Right lung (tissue), 10 donors: Measurements from ENCODE around the gene POU2AF2. TPM values are rescaled to one million over a fixed set of nuclear protein-coding genes. Genes with fewer than 3 reads are reported as not detected.
"Not testable (repeated sequence)": the region's sequence is repeated elsewhere in the genome, so short reads cannot be mapped to it uniquely, and the experiment has no call there.

ENCODE experiments used
- DNase-seq, 2 donors: peaks; one replicate each; pipeline ENCODE4 v3.0.0-alpha.2; 2013
- long read RNA-seq, 8 donors: transcript quantifications; one replicate each; lab custom pipeline, GENCODE V29; 2026
- polyA plus RNA-seq, 5 donors: library from polyadenylated mRNA; unstranded; fragments of 120-200 nt; gene quantifications; one replicate each; pipeline versions ENCODE4 v1.2.1 to v1.2.3, GENCODE V29; 2013; ENCODE audit warnings: inconsistent platforms in 1 of 5, low replicate concordance in 1 of 5; ENCODE audit not compliant: insufficient read length in 5 of 5, insufficient read depth in 1 of 5

POU2AF2 gene, protein sequence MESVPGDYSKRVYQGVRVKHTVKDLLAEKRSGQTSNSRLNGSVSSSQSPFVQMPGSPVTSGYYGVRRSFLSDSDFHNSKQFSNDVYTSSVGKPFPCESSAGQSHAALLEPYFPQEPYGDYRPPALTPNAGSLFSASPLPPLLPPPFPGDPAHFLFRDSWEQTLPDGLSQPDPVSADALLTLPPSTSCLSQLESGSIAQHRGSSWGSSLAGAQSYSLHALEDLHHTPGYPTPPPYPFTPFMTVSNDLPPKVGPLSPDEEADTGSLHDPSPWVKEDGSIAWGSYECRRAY
- under 1 TPM in 4 of 5 donors, not detected in 1; 0.09 to 0.26 (median 0.20) TPM for polyA plus RNA-seq
- long read RNA-seq, donor 1, result 0 reads
- long read RNA-seq, donor 2, result 0 reads
- long read RNA-seq, donor 3, result 0 reads
- long read RNA-seq, donor 4, result 0 reads
- long read RNA-seq, donor 5, result 0 reads
- long read RNA-seq, donor 6, result 0 reads
- long read RNA-seq, donor 7, result 0 reads
- long read RNA-seq, donor 8, result 0 reads

DNA sequence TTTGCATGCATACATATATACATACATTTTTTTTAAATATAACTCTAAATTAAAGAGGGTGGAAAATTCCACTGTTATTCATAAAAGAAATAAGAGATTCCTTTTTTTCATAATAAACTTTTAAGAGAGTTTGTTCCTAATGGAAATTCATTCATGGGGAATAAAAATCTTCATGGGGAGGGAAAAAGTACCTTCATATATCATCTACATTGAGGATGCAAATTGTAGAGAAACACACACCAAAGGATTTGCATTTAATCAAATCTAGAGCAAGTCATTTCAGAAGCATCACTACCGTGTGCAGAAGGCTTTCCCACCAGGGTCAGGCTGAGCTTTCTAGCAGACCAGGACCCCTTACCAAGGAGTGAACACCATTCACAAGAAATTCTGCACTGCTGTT is at the start of gene POU2AF2:
Gene POU2AF2, plus strand, starts transcription at position 301 of the 400 bp plus-strand sequence. CDS start 129 bp downstream, outside the sequence.
- DNase-seq, result no peak

DNA sequence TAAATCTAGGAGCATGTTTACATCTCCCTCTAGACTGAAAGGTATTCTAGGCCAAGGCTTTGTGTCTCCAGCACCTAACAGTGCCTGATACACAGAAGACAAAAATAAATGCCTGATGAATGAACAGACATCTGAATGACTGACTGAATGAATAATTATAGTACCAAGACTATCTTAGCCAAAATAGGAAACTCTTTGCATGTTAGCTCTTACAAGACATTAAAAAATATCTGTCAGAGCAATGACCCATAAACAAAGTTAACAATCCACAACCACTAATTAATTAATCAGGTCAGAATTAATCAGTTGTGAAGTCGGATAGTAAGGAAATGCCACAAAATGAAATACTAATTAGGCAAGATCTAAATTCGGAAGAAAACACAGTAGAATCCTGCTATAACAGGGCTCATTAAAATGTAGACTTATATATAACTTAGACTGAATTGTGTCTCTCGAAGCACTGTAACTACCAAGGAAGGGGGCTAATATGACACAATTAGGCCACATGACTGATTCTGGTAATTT is 45.5 kb upstream of the POU2AF2 start:
- DNase-seq, result no peak

DNA sequence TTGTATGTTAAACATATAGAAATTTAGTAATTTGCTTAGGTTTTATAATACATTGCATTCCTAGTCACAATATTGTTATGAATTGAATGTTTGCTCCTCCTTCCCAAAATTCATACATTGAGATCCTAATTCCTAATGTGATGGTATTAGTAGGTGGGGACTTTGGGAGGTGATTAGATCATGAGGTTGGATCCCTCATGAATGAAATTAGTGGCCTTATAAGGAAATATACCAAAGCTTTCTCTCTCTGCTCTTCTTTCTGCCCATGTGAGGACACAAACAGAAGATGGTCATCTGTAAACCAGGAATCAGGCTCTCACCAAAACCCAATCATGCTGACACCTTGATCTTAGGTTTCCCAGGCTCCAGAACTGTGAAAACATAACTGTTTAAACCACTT is 41.3 kb upstream of the POU2AF2 start:
- DNase-seq, result no peak

DNA sequence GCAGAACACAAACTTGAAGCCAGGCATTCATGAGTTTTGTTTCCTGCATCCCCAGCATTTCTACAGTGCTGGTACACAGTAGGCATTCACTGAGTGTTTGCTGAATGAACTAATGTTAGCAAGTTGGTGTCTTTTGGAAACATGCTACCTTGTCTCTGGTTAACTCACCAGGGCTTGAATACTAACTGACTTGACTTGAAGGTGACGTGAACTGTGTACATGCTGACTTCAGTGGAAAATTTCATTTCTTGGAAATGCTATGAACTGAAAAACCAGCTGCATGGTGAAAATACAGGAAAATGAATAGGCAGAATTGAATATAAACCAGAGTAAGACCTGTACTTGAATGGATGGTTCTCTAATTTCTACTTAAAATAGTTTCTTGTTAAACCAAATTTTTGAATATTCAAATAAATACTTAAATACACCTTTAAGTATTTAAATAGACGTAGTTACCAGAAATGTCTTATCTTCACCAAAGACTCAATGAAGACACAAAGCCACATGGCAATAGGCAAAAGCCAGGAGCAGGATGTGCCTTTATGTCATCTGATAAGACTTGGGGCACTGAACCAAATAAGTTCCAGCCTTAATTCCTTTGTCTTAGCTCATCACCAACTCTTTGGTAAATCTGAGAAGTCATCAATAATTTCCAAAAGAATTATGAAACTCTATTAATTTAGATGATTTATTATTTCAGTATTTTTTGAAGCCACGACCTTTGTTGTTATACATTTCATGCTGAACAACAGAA is 39.7 kb upstream of the POU2AF2 start:
- no peak for DNase-seq

DNA sequence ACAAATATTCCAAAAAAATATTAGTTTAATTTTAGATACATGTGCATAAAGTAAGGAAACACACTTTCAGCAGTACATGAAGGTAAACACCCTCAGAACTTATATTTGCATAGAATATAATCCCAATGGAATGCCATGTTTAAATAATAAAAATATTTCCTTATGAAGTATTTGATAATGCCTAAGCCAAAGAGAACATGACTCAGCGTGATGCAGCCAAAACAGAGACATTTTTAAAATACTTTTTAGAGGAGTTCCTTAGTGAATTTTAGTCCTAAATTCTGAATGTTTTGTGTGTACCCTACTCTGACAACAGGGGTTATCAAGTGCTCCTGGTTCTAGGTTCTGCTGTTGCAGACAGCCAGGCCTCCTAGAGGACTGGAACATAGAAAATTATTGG is 39.1 kb upstream of the POU2AF2 start:
- no peak for DNase-seq

DNA sequence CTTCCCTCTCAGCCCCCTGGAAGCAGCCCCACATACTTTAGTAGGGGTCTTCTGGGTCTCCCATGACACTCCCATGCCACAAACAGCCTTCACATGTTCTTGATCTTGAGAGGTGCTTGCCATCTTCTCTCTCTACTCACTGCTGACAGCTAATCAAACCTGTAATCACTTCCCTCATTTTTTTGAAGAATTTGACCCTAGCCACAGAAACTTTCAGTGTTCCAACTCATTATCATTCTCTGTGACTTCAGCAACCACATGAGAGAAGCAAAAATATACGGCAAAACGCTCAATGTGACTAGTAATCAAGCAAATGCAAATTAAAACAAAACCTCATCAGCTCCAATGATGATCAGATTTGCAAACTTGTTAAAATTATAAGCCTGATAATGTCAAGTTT is 38.3 kb upstream of the POU2AF2 start:
- DNase-seq, result no peak

DNA sequence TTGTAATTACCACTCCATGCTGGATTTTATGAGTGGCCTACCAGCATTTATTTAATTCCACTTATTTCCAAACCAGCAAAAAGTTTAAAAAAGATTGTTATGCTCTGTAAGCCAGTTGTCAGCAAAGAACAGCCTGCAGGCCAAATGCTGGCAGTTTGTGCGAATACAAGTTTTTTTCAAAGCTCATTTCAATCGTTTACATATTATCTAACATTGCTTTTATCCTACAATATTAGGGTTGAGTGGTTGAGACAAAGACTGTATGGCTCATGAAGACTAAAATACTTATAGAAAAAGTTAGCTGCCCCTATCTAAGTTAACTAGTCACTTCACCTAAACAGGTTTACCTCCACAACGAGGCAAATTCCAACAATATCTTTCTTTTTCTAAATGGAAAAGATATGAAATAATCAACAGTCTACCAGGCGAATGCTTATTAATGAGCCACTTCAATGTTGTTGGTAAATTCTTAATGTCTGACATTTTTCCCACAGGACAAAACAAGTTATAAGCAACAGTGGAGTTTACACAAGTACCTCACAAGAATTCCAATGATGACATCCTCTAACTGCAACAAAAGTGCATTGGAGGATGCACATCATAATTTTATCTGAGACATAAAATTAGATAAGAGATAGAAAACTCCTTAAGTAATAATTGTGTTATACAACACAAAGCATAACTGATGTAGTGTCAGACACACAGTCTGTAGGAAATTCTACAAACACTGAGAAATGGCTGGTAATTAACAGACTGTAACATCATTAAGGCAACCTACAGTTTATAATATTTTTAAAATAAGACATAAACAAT is 35.8 kb upstream of the POU2AF2 start:
- DNase-seq, result peak in 1 of 2 donors; percentile 63

DNA sequence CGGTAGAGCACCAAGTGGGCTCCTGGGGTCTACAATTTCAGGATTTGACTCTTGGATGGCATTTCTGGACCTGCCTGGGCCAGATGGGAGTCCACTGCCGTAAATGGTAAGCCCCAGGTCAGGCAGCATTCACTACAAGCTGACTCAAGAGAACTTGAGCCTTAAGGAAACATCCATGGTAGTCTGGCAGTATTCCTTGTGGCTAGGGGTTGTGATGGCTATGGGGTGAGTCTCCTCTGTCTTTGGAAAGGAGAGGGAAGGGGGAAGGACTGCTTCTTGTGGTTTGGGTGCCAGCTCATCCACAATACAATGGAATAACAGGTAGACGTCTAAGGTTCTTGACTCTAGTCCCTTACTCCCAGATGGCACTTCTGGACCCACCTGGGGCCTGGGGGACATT is 32.3 kb upstream of the POU2AF2 start:
- DNase-seq, result no peak

DNA sequence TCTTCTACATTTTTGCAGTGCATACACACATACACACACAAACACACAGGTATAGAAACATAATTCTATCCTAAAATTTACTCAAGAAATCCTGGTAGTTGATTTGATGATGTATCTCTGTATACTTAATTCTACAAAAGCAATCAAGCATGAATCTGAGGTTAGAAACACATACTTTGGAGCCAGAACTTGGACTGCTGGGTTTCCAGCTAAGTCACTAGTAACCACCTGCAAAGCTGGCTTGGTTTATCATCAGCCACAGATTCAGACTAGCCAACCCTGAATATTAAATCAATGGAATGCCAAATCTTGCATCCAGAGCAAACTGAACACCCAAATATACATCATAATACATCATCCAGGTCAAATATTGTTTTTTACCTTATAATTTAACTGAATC is 24.8 kb upstream of the POU2AF2 start:
- DNase-seq, result no peak

DNA sequence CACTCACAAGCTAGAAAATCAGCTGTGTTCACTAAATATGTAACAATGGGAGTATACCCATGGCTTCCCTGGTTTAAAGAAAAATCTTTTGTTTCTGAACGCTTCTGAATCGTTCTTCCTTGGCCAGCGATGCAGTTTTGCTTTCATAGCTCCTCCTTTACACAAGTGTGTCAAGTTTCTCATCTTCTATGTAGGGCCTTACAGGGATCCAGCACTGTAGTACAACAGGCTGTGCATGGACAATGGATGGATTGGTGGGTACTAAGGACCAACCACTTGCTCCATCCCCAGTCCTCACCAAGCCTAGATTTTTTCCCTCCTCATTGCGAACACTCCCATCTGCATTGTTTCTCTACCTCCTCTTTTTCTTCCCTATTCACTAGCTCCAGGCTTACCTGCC is 24.3 kb upstream of the POU2AF2 start:
- DNase-seq, result no peak

DNA sequence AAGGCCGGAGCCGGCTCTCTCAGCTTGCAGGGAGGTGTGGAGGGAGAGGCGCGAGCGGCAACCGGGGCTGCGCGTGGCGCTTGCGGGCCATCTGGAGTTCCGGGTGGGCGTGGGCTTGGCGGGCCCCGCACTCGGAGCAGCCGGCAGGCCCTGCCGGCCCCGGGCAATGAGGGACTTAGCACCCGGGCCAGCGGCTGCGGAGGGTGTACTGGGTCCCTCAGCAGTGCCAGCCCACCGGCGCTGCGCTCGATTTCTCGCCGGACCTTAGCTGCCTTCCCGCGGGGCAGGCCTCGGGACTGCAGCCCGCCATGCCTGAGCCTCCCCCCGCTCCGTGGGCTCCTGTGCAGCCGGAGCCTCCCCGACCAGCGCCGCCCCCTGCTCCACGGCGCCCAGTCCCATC is 23.6 kb upstream of the POU2AF2 start:
- not testable (repeated sequence) for DNase-seq

DNA sequence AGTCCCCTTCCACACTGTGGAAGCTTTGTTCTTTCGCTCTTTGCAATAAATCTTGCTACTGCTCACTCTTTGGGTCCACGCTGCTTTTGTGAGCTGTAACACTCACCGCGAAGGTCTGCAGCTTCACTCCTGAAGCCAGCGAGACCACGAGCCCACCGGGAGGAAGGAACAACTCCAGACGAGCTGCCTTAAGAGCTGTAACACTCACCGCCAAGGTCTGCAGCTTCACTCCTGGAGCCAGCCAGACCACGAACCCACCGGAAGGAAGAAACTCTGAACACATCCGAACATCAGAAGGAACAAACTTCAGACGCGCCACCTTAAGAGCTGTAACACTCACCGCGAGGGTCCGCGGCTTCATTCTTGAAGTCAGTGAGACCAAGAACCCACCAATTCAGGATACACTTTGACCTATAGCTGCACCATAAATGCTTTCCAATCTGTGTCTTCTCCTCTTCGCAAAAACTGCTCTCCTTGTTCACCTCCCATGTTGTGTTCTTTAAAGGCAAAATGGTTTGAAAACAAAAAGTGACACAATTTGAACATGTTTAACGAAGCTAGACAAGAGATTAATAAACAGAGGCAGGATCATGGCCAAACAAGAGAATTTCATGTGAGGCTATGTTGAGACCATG is 22.6 kb upstream of the POU2AF2 start:
- not testable (repeated sequence) for DNase-seq

DNA sequence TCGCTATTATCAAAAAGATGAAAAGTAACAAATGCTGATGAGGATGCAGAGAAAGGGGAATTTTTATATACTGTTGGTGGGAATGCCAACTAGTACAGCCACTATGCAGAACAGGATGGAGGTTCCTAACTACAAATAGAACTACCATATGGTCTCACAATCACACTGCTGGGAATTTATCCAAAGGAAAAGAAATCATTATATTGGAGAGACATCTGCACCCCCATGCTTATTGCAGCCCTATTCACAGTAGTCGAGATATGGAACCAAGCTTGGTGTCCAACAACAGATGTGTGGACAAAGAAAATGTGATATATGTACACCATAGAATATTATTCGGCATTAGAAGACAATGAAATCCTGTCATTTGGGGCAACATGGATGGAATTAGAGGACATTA is 19.6 kb upstream of the POU2AF2 start:
- no peak for DNase-seq

DNA sequence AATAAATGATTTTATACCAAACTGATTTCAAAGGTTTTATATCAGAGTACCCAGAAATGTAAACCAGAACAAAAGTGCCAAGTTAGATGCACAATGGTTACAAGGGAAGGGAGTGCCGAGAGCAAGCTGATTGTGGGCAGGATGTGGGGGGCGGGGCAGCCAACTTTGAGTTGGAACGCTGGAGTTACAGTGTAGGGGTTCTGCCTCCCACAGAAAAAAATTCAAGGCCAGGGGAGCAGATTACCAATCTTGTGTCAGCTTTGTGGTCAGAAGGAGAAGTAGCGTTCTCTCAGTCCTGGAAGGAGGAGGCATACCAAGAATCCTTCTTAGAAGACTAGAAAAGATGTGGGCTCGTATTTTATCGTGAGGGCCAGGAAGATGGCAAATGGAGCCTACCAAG is 15.9 kb upstream of the POU2AF2 start:
- no peak for DNase-seq

DNA sequence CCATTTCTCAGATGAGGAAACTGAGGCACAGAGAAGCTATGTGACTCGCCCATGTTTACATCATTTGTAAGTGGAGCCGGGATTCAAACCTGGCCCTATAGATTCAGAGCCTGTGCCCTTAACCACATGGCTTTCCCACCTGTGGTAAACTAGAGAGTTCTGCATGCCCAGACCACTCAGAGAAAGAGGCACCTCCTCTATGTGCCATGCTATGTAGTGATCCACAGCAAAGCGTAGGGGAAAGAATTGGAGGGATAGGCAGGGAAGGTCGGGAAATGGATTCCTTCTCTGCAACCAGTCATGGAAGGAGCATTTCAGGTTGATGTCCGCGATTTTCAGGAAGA is 15.4 kb upstream of the POU2AF2 start:
- DNase-seq, result no peak

DNA sequence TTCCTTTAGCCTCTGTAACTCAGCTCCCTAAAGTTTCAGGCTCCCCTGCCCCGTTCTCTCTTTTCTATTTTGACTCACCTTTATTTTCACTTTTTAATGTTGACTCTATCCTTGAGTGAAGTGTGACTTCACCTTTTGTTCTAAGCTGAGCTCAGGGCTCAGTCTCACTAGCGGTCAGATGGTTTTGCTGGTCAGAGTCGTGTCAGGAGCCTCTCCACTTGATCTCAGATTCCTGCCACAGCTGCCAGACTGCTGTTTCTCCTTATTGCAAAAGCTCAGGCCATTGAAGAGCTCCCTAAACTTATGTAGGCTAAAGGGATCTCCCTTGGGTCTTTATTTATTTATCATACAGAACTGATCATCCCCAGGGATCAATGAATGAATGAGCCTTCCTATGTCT is 13.7 kb upstream of the POU2AF2 start:
- DNase-seq, result no peak

DNA sequence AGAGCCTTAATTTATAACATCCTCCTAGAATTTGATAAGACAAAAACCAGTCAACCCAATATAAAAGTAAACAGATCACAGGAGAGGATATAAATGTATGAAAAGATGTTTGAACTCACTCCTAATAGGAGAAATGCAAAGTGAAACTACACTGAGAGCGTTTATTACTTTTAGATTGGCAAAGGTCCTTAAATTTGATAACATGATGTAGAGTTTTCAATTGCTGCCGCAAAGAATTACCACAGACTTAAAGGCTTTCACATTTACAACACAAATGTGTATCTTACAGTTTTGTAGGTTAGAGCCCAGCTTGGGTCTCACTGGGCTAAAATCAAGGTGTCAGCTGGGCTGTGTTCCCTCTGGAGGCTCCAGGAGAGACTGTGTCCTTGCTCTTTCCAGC is 9.1 kb upstream of the POU2AF2 start:
- no peak for DNase-seq

DNA sequence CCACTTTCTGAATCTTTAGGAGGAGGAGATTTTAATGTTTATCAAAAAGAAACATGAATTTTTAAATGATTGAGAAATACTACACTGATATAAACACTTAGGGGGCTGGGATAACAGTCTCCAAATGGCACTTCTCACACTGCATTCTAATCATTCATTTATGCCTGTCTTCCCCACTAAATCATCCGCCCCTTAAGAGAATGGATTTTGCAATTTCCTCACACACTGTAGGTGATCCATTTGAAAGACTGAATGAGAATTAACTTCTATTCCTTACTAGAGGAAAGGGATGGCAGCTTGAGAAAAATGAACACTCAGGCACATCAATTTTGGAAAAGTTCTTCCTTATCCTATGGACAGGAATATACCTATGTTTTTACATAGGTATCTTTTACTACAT is 7.6 kb upstream of the POU2AF2 start:
- no peak for DNase-seq

DNA sequence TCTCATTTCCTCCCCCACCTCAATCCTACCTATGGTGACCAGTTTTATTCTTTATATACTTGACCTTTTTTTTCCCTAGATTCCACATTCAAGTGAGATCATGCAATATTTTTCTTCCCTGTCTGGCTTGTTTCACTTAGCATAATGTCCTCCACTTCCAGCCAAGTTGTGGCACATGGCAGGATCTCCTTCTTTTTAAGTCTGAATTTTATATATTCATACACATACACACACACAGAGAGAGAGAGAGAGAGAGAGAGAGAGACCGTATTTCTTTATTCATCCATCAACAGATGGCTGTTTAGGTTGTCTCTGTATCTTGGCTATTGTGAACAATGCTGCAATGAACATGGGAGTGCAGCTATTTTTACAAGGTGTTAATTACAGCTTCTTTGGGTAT is 1.4 kb downstream of the POU2AF2 start:
- DNase-seq, result no peak

DNA sequence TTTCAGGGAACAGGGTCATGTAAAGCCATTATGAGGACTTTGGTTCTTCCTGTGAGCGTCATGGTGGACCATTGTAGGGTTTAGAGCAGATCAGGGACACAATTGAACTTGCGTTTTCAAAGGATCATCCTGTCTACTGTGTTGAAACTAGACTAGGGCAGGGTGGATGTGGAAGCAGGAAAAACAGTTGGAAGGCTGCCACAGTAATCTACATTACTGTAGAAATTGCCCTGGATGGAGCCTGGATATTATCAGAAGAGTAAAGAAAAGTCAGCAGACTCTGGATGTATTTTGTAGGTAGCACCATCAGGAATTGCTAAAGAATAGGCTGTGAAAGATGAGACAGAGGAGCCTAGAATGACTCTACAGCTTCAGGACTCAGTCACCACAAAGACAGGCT is 5.4 kb downstream of the POU2AF2 start:
- DNase-seq, result no peak

DNA sequence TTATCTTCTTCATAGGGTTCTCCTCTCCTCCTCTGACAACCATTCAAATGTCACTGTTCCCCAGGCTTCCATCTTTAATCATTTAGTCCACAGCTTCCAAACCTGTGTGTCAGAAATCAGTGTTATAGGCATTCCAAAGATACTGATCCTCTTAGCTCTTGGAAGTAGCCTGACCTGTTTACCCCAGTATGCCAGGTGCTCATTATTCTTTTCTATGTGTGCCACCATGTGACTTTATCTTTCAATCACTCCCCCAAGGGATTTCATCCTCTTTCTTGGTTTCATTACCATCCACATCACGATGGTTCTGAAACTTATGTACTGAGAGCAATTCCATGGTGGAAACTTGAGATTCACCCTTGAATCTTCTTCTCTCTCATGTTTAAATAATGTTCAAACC is 7.6 kb downstream of the POU2AF2 start:
- DNase-seq, result no peak

DNA sequence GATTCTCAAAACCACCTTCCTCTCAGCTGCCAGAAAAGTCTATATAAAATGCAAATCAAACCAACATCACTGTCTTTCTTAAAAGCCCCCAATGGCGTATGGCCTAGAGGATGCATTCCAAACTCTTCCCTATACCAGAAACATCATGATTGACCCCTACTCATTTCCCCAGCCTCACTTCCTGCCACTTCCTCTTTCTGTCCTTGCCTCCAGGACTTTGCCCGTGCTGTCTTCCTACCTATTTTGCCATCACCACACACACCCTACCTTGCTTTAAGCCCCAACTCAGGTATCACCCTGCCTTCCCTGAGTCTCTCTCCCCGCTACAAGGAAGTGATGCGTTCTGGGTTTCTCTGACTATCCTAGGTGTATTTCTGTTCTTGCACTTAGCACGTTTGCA is 8.1 kb downstream of the POU2AF2 start:
- no peak for DNase-seq
